GM23248 (cell line): Measurements from ENCODE around the gene SCN7A. TPM values are rescaled to one million over a fixed set of nuclear protein-coding genes. Genes with fewer than 3 reads are reported as not detected.

ENCODE experiments used
- DNase-seq: peaks from one replicate; pipeline ENCODE4 v3.0.0-alpha.2; 2015
- H2AFZ ChIP-seq: fragments of 200-600 bp; sonication (generic); 2 replicates; pipeline ENCODE4 v1.6.1; 2016; ENCODE audit warnings: antibody characterized with exemption
- H3F3A ChIP-seq: fragments of 200-600 bp; sonication (generic); 2 replicates; pipeline ENCODE4 v1.6.1; 2016; ENCODE audit warnings: mild to moderate bottlenecking, antibody characterized with exemption, mixed run types; ENCODE audit not compliant: insufficient read depth
- H3K27ac ChIP-seq: fragments of 200-600 bp; sonication (generic); 2 replicates; pipeline ENCODE4 v1.5.1; 2016; ENCODE audit warnings: mild to moderate bottlenecking
- H3K27me3 ChIP-seq: fragments of 200-600 bp; sonication (generic); replicated peaks from 2 replicates; pipeline ENCODE4 v1.6.1; 2016; ENCODE audit warnings: mild to moderate bottlenecking; ENCODE audit not compliant: insufficient read depth
- H3K36me3 ChIP-seq: fragments of 200-600 bp; sonication (generic); 2 replicates; pipeline ENCODE4 v1.6.1; 2016; ENCODE audit warnings: low read depth, mild to moderate bottlenecking
- H3K4me1 ChIP-seq: fragments of 200-600 bp; sonication (generic); 2 replicates; pipeline ENCODE4 v1.6.1; 2016; ENCODE audit warnings: mild to moderate bottlenecking; ENCODE audit not compliant: insufficient read depth
- H3K4me2 ChIP-seq: fragments of 200-600 bp; sonication (generic); one replicate; pipeline ENCODE4 v1.6.1; 2016; ENCODE audit warnings: mild to moderate bottlenecking; ENCODE audit not compliant: unreplicated experiment
- H3K4me3 ChIP-seq: fragments of 200-600 bp; sonication (generic); 2 replicates; pipeline ENCODE4 v1.5.1; 2016; ENCODE audit warnings: mild to moderate bottlenecking
- H3K79me2 ChIP-seq: fragments of 200-600 bp; sonication (generic); 2 replicates; pipeline ENCODE4 v1.6.1; 2016; ENCODE audit warnings: mild to moderate bottlenecking; ENCODE audit not compliant: insufficient read depth
- H3K9ac ChIP-seq: fragments of 200-600 bp; sonication (generic); 2 replicates; pipeline ENCODE4 v1.6.1; 2016; ENCODE audit warnings: mild to moderate bottlenecking
- H3K9me2 ChIP-seq: fragments of 200-600 bp; sonication (generic); 2 replicates; pipeline ENCODE4 v1.6.1; 2016; ENCODE audit warnings: mixed run types, mild to moderate bottlenecking, moderate library complexity; ENCODE audit not compliant: insufficient read depth
- H3K9me3 ChIP-seq: fragments of 200-600 bp; sonication (generic); one replicate; pipeline ENCODE4 v1.6.1; 2017; ENCODE audit warnings: low read depth
- H4K20me1 ChIP-seq: fragments of 200-600 bp; sonication (generic); 2 replicates; pipeline ENCODE4 v1.6.0; 2016; ENCODE audit not compliant: insufficient read depth
- EZH2 ChIP-seq: fragments of 200-600 bp; sonication (generic); IDR thresholded peaks from 2 replicates; pipeline ENCODE4 v1.6.1; 2018; ENCODE audit warnings: antibody characterized with exemption, mild to moderate bottlenecking; ENCODE audit not compliant: insufficient read depth, poor library complexity, severe bottlenecking
- EZH2phosphoT487 ChIP-seq: fragments of 200-600 bp; sonication (generic); IDR thresholded peaks from 2 replicates; pipeline ENCODE4 v1.6.1; 2018; ENCODE audit warnings: antibody characterized with exemption, moderate library complexity, mild to moderate bottlenecking, low read depth; ENCODE audit not compliant: insufficient read depth
- WGBS, 2 experiments: methylation state at CpG; one replicate each; pipeline ENCODE4 v1.1.6; 2015 to 2017; ENCODE audit warnings: low lambda C conversion rate in 2 of 2, low coverage in 1 of 2; ENCODE audit errors: missing lambda C conversion rate in 2 of 2; 5-methylcytosine and 5-hydroxymethylcytosine counted together
- in situ Hi-C: fragments of 300-500 bp; cut with MboI; formaldehyde crosslinking; loops from 2 replicates; pipeline ENCODE4 v1.15.0; 2020
- polyA plus RNA-seq: library from polyadenylated mRNA; unstranded; fragments of >200 nt; fragmentation: Nextera tagmentation; extraction: Ambion mirVana; gene quantifications from 2 replicates; pipeline ENCODE4 v1.2.1, GENCODE V29; 2016
- total RNA-seq: library from RNA; depleted of rRNA; stranded (reverse); fragments of >200 nt; shearing (Covaris generic); gene quantifications from 2 replicates; pipeline ENCODE4 v1.2.3, GENCODE V29; 2014

Gene SCN7A
- total and polyA plus RNA-seq, 2 experiments from 2014 or later: not detected

- H4K20me1 ChIP-seq: no peaks in the 10 kb centered on the region
- H3K79me2 ChIP-seq: no peaks in the 10 kb centered on the region
- H2AFZ ChIP-seq: no peak overlapping the region
- no peaks in the 10 kb centered on the region for H3F3A ChIP-seq
- 37 to 41% methylated on average over 1 of the region's 1 CpG for WGBS, 2 experiments
- H3K27me3 ChIP-seq: no peaks in the 10 kb centered on the region
- H3K36me3 ChIP-seq: no peaks in the 10 kb centered on the region
- no peaks in the 10 kb centered on the region for H3K4me1 ChIP-seq
- no peak overlapping the region for H3K27ac ChIP-seq
- in situ Hi-C loops: no loop called here
- no peak for DNase-seq
- no peak overlapping the region for H3K4me3 ChIP-seq
- H3K4me2 ChIP-seq: no peak overlapping the region
- no peaks in the 10 kb centered on the region for H3K9me2 ChIP-seq
- H3K9me3 ChIP-seq: no peaks in the 10 kb centered on the region
- no peak overlapping the region for H3K9ac ChIP-seq
- TF ChIP-seq EZH2 (no peak), EZH2phosphoT487 (no peak)
These were observed 6.9 kb downstream of the SCN7A start for GRCh38 chr2:166487171-166487570.

GRCh38 chr2:166485558-166486178, 8.4 kb downstream of the SCN7A start:
- Histone ChIP-seq H3K79me2 (no peaks in the 10 kb centered on the region), H3K9me2 (no peaks in the 10 kb centered on the region), H2AFZ (no peak overlapping the region), H3K4me1 (no peaks in the 10 kb centered on the region), H3K4me2 (no peak overlapping the region), H3K9ac (no peak overlapping the region), H3K4me3 (no peak overlapping the region), H3K27me3 (no peaks in the 10 kb centered on the region), H4K20me1 (no peaks in the 10 kb centered on the region), H3K36me3 (no peaks in the 10 kb centered on the region), H3K9me3 (no peaks in the 10 kb centered on the region), H3F3A (no peaks in the 10 kb centered on the region), H3K27ac (no peak overlapping the region)
- in situ Hi-C loops: no loop called here
- TF ChIP-seq EZH2: no peak
- no peak for TF ChIP-seq EZH2phosphoT487
- 9 to 13% methylated on average over 5 of the region's 5 CpGs for WGBS, 2 experiments
- no peak for DNase-seq

- no peaks in the 10 kb centered on the region for H3K36me3 ChIP-seq
- no peak overlapping the region for H3K4me3 ChIP-seq
- no peaks in the 10 kb centered on the region for H3K27me3 ChIP-seq
- no peaks in the 10 kb centered on the region for H3K79me2 ChIP-seq
- no peaks in the 10 kb centered on the region for H3K9me2 ChIP-seq
- no peak overlapping the region for H3K27ac ChIP-seq
- H2AFZ ChIP-seq: no peak overlapping the region
- H3K4me1 ChIP-seq: no peaks in the 10 kb centered on the region
- in situ Hi-C loops: no loop called here
- no peaks in the 10 kb centered on the region for H3F3A ChIP-seq
- no peak overlapping the region for H3K4me2 ChIP-seq
- no peaks in the 10 kb centered on the region for H4K20me1 ChIP-seq
- WGBS, 2 experiments: 83 to 91% methylated on average over 2 of the region's 2 CpGs
- no peak overlapping the region for H3K9ac ChIP-seq
- DNase-seq: no peak
- H3K9me3 ChIP-seq: no peaks in the 10 kb centered on the region
- no peak for TF ChIP-seq EZH2
- TF ChIP-seq EZH2phosphoT487: no peak
These were observed 21.7 kb downstream of the SCN7A start for GRCh38 chr2:166472332-166472731.

GRCh38 chr2:166468124-166469024, 25.7 kb downstream of the SCN7A start:
- no peak overlapping the region for H3K4me2 ChIP-seq
- no peaks in the 10 kb centered on the region for H4K20me1 ChIP-seq
- in situ Hi-C loops: no loop called here
- H3K9me3 ChIP-seq: no peaks in the 10 kb centered on the region
- no peak overlapping the region for H3K27ac ChIP-seq
- H3K4me1 ChIP-seq: no peaks in the 10 kb centered on the region
- no peaks in the 10 kb centered on the region for H3K27me3 ChIP-seq
- DNase-seq: peak; percentile 23
- no peaks in the 10 kb centered on the region for H3K79me2 ChIP-seq
- no peaks in the 10 kb centered on the region for H3K36me3 ChIP-seq
- H3K9ac ChIP-seq: no peak overlapping the region
- no peak overlapping the region for H3K4me3 ChIP-seq
- WGBS, 2 experiments: 48% methylated on average over 5 of the region's 5 CpGs
- H2AFZ ChIP-seq: no peak overlapping the region
- TF ChIP-seq EZH2: no peak
- TF ChIP-seq EZH2phosphoT487: no peak
- no peaks in the 10 kb centered on the region for H3F3A ChIP-seq
- H3K9me2 ChIP-seq: no peaks in the 10 kb centered on the region
